Vagina (tissue), 2 donors: Measurements from ENCODE around the gene KLC4. TPM values are rescaled to one million over a fixed set of nuclear protein-coding genes. Genes with fewer than 3 reads are reported as not detected.
"Not testable (repeated sequence)": the region's sequence is repeated elsewhere in the genome, so short reads cannot be mapped to it uniquely, and the experiment has no call there.

Experiments used
- DNase-seq, 2 donors: peaks; one replicate each; pipeline ENCODE4 v3.0.0-alpha.2; 2017; ENCODE audit errors: extremely low spot score in 2 of 2
- H3K27ac ChIP-seq: fragments of 200-600 bp; sonication (generic); one replicate; pipeline ENCODE4 v1.5.1; 2019
- H3K27me3 ChIP-seq: fragments of 200-600 bp; sonication (generic); one replicate; pipeline ENCODE4 v1.5.1; 2019
- H3K36me3 ChIP-seq, 2 donors: fragments of 200-600 bp; sonication (generic); one replicate each; pipeline ENCODE4 v1.5.1; 2017 to 2019
- H3K4me1 ChIP-seq: fragments of 200-600 bp; sonication (generic); one replicate; pipeline ENCODE4 v1.5.1; 2019
- H3K4me3 ChIP-seq, 2 donors: fragments of 200-600 bp; sonication (generic); 1 replicate in 1 of 2; 2 replicates in 1 of 2; pipeline ENCODE4 v1.5.1; 2016 to 2019
- H3K9me3 ChIP-seq: fragments of 200-600 bp; sonication (generic); one replicate; pipeline ENCODE4 v1.5.1; 2019
- POLR2A ChIP-seq, 2 donors: fragments of 450-650 bp; IDR thresholded peaks; one replicate each; pipeline ENCODE4 v1.6.1; 2017; ENCODE audit warnings: antibody characterized with exemption in 2 of 2, mild to moderate bottlenecking in 2 of 2, moderate library complexity in 2 of 2
- POLR2AphosphoS5 ChIP-seq, 2 donors: sonication (generic); formaldehyde crosslinking; IDR thresholded peaks; one replicate each; pipeline ENCODE4 v1.9.0; 2017; ENCODE audit warnings: antibody characterized with exemption in 2 of 2, mild to moderate bottlenecking in 2 of 2, low read depth in 1 of 2; ENCODE audit not compliant: insufficient read depth in 1 of 2
- intact Hi-C: fragments of 100-400 bp; cut with DNase I; formaldehyde crosslinking; loops from one replicate; pipeline ENCODE4 v1.15.1; 2023
- total RNA-seq: library from RNA; depleted of rRNA; stranded (reverse); fragments of >200 nt; gene quantifications from one replicate; pipeline ENCODE4 v1.2.3, GENCODE V29; 2016
- TF ChIP-seq, protein P1 (sequence below), 3 experiments: fragments of 450-650 bp in 2 of 3; fragments of 200-600 bp in 1 of 3; sonication (generic) in 1 of 3; IDR thresholded peaks; one replicate each; pipeline ENCODE4 v1.5.1; 2017 to 2019; ENCODE audit warnings: antibody characterized with exemption in 3 of 3, mild to moderate bottlenecking in 2 of 3, moderate library complexity in 2 of 3

KLC4 gene
- total RNA-seq, 1 donor from 2014 or later = 17.2 TPM

DNA sequence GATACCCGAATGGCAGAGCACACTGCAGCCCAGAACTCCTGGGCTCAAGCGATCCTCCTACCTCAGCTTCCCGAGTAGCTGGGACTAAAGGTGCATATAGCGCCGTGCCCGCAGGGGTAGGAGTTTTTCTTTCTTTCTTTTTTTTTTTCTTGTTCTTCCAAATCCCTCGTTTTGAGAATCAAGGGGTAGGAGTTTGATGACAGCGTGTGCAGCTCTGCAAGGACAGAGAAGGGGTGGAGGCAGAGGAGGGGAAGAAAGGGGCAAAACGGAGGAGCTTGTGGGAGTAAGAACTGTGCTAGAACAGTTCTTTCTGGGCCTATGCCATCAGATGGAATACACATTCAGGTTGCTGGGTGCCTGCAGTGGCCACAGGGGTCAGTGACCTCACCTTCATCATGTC, 22.7 kb upstream of the KLC4 start:
- DNase-seq = no peak
- H3K36me3 ChIP-seq = peaks cover 0 to 40% of the 10 kb centered on the region in 2 donors
- no peak overlapping the region for H3K27ac ChIP-seq
- no peak overlapping the region for H3K4me3 ChIP-seq
- TF ChIP-seq POLR2AphosphoS5 (IDR thresholded peaks at IDR 0.05; ENCODE audit: insufficient read depth in 1 of 2, low read depth in 1 of 2) (no peak), POLR2A (IDR thresholded peaks at IDR 0.05) (no peak)
- TF ChIP-seq, protein P1, sequence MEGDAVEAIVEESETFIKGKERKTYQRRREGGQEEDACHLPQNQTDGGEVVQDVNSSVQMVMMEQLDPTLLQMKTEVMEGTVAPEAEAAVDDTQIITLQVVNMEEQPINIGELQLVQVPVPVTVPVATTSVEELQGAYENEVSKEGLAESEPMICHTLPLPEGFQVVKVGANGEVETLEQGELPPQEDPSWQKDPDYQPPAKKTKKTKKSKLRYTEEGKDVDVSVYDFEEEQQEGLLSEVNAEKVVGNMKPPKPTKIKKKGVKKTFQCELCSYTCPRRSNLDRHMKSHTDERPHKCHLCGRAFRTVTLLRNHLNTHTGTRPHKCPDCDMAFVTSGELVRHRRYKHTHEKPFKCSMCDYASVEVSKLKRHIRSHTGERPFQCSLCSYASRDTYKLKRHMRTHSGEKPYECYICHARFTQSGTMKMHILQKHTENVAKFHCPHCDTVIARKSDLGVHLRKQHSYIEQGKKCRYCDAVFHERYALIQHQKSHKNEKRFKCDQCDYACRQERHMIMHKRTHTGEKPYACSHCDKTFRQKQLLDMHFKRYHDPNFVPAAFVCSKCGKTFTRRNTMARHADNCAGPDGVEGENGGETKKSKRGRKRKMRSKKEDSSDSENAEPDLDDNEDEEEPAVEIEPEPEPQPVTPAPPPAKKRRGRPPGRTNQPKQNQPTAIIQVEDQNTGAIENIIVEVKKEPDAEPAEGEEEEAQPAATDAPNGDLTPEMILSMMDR (IDR thresholded peaks at IDR 0.05) = no peak
- intact Hi-C loops = no loop called here
- H3K4me1 ChIP-seq = no peaks in the 10 kb centered on the region
- no peaks in the 10 kb centered on the region for H3K27me3 ChIP-seq
- H3K9me3 ChIP-seq = no peaks in the 10 kb centered on the region

DNA sequence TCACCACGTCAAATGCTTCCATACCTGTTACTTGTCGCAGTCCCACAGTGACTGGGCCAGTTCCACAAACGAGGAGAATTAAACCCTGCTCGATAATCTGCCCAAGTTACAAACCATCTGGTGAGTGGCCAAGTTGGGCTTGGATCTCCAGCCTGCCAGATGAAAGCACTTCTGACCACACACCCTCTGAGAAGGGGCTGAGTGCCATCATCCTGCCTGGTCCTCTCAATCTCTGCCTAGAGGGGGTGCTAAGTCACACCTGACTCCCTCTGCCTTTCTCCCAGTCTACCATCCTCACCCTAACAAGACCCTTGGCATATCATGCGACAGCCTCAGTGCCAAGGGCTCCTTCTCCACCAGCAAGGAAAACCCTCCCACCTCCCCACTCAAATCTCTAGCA, 22.2 kb upstream of the KLC4 start:
- Histone ChIP-seq H3K27me3 (no peaks in the 10 kb centered on the region), H3K9me3 (no peaks in the 10 kb centered on the region), H3K4me1 (no peaks in the 10 kb centered on the region), H3K36me3 (peaks cover 0 to 40% of the 10 kb centered on the region in 2 donors), H3K27ac (no peak overlapping the region), H3K4me3 (no peak overlapping the region)
- no peak for DNase-seq
- TF ChIP-seq, protein P1 (IDR thresholded peaks at IDR 0.05) = no peak
- intact Hi-C loops = no loop called here

DNA sequence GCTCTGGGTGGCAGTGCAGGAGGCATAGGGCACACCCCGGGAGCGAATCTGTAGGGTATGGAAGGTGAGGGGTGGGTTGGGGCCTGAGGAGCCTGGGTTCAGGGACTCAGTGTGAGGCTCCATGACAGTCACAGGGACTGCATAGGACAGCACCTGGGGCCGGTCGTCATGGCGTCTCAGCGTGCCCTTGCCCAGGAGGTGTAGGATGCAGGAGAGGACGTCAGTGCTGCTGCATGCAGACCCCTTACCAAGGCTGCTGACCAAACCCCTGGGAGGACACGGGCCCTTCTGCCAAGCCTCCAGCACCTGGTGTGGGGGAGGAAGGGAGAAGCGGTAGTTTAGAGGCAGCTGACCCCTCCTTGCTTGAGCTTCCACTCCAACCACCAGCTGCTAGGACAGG, 21.7 kb upstream of the KLC4 start:
- H3K4me3 ChIP-seq = no peak overlapping the region
- H3K27me3 ChIP-seq = no peaks in the 10 kb centered on the region
- H3K4me1 ChIP-seq = no peaks in the 10 kb centered on the region
- no peak for DNase-seq
- H3K36me3 ChIP-seq = peaks cover 0 to 42% of the 10 kb centered on the region in 2 donors
- no peak for TF ChIP-seq POLR2AphosphoS5 (IDR thresholded peaks at IDR 0.05; ENCODE audit: insufficient read depth in 1 of 2, low read depth in 1 of 2)
- TF ChIP-seq, protein P1 (IDR thresholded peaks at IDR 0.05) = no peak
- no peak for TF ChIP-seq POLR2A (IDR thresholded peaks at IDR 0.05)
- H3K27ac ChIP-seq = no peak overlapping the region
- intact Hi-C loops = no loop called here
- H3K9me3 ChIP-seq = no peaks in the 10 kb centered on the region

DNA sequence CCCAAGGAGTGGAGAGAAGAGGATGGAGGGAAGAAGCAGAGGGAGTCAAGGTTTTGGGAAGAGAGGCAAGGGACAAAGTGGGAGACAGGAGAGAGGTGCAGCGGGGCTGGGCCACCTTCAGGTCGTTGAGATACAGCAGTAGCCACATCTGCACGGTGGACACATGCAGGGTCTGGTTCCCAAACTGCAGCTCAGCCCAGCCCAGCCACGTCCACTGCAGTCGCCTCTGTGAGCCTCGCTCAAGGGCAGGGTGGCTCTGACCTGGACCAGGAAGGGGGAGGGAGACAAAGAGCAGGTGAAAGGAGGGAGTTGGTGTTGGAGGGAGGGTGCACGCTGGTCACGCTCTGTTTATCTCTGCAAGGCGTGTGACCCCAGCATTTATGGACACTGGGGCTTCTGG, 20.7 kb upstream of the KLC4 start:
- intact Hi-C loops = no loop called here
- Histone ChIP-seq H3K27ac (no peak overlapping the region), H3K27me3 (no peaks in the 10 kb centered on the region), H3K4me3 (no peak overlapping the region), H3K36me3 (peaks cover 0 to 47% of the 10 kb centered on the region in 2 donors), H3K4me1 (no peaks in the 10 kb centered on the region), H3K9me3 (no peaks in the 10 kb centered on the region)
- TF ChIP-seq POLR2AphosphoS5 (IDR thresholded peaks at IDR 0.05; ENCODE audit: insufficient read depth in 1 of 2, low read depth in 1 of 2) = no peak
- no peak for TF ChIP-seq POLR2A (IDR thresholded peaks at IDR 0.05)
- TF ChIP-seq, protein P1 (IDR thresholded peaks at IDR 0.05) = no peak
- no peak for DNase-seq

DNA sequence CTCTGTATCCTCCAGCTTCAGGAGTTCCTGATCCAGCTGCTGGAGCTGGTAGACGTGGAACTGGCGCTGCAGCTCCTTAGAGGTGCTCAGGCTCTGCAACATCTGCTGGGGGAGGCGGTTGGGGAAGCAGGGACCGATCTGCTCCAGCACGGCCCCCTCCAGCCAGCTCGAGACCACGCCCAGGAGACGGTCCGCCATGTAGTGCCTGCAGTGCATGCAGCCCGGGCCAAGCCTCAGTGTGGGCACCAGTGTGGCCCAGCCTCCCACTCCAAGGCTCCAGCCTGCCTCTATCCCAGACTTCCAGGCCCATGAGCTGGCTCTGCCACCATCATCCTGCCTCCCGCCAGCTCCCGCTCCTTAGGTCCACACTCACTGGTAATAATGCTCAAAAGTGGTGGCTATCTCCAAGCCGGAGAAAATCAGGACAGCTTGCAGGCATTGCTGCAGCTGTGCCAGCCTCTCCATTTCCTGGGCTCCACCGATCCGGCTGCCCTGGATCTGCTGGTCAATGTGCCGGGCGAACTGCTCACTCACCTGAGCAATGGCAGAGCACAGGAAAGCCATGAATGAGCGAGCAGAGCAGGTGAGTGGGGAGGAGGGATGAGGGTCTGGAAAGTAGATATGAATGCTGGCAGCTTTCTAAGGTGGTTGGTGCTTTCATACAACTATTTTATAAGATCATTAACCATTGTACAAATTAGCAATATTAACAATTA, 18.7 kb upstream of the KLC4 start:
- DNase-seq = no peak
- no peak overlapping the region for H3K27ac ChIP-seq
- no peaks in the 10 kb centered on the region for H3K27me3 ChIP-seq
- no peaks in the 10 kb centered on the region for H3K9me3 ChIP-seq
- no peaks in the 10 kb centered on the region for H3K4me1 ChIP-seq
- TF ChIP-seq, protein P1 (IDR thresholded peaks at IDR 0.05) = no peak
- no peak for TF ChIP-seq POLR2AphosphoS5 (IDR thresholded peaks at IDR 0.05; ENCODE audit: insufficient read depth in 1 of 2, low read depth in 1 of 2)
- no peak for TF ChIP-seq POLR2A (IDR thresholded peaks at IDR 0.05)
- no peak overlapping the region for H3K4me3 ChIP-seq
- intact Hi-C loops = no loop called here
- peaks cover 0 to 53% of the 10 kb centered on the region in 2 donors for H3K36me3 ChIP-seq

DNA sequence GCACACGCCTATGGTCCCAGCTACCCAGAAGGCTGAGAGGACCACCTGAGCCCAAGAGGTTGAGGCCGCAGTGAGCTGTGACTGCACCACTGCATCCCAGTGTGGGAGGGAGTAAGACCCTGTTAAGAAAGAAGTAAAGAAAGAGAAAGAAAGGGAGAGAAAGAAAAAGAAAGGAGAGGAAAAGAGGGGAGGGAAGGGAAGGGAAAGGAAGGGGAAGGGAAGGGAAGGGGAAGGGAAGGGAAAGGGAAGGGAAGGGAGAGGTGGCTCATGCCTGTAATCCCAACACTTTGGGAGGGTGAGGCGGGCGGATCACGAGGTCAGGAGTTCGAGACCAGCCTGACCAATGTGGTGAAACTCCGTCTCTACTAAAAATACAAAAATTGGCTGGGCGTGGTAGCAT, 18.0 kb upstream of the KLC4 start:
- H3K4me3 ChIP-seq, intact Hi-C loops, H3K27me3 ChIP-seq, H3K9me3 ChIP-seq, DNase-seq, H3K4me1 ChIP-seq, H3K27ac ChIP-seq: not testable (repeated sequence)
- peaks cover 0 to 60% of the 10 kb centered on the region in 2 donors for H3K36me3 ChIP-seq
